Measurements from ENCODE around the gene RMI2. TPM values are rescaled to one million over a fixed set of nuclear protein-coding genes. Genes with fewer than 3 reads are reported as not detected.

The RMI2 gene
- total and polyA plus RNA-seq, 9 of the 15 experiments (the other 6 are each of a cell fraction or from before 2014, with no cell fraction given): 8.0 to 43.4 (median 32.5) TPM

DNA sequence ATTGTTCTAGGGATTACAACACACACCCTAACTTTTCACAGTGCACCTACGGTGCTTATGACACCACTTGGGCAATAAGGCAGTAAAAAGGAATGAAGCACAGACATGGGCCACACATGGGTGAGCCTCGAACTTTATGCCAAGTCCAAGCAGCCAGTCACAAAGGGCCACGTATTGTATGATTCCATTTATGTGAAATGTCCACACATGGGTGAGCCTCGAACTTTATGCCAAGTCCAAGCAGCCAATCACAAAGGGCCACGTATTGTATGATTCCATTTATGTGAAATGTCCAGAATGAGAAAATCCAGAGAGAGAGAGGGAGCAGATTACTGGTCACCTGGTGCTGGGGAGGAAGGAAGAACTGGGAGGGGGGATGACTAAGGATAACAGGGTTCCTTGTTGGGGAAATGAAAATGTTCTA is 22.2 kb downstream of the RMI2 start:
- H4K20me1 ChIP-seq (replicated peaks; ENCODE audit: control insufficient read depth, insufficient read depth, low read length): no peaks in the 10 kb centered on the region
- DNase-seq (ENCODE audit: extremely low read depth in 1 of 4, low spot score in 3 of 4) (peak in 3 of 4 experiments; percentile 9 to 13 (median 10)), FAIRE-seq (peak; percentile 23), ATAC-seq (no peak; the same call in 2 of the 3 replicates)
- no TSS peak for BruUV-seq (replicated peaks)
- H3K4me1 ChIP-seq (replicated peaks in 1 of 2; ENCODE audit: control insufficient read depth in 2 of 2, insufficient read depth in 2 of 2, low read length in 2 of 2): peaks cover 0 to 11% of the 10 kb centered on the region in 2 experiments; a peak in 4 of 5 replicates
- no peaks in the 10 kb centered on the region for H3K79me2 ChIP-seq (ENCODE audit: control insufficient read depth, insufficient read depth, low read length)
- 40% methylated on average over 5 of the region's 5 CpGs for WGBS (ENCODE audit: insufficient coverage, low coverage, missing lambda C conversion rate)
- TF ChIP-seq ATF1 (CRISPR knock-in tag; IDR thresholded peaks at IDR 0.05) (no peak), ATF1 (tag; IDR thresholded peaks at IDR 0.05) (peak; percentile 37; the same call in 1 of the 2 replicates), IRF1 (CRISPR knock-in tag; IDR thresholded peaks at IDR 0.05; ENCODE audit: borderline replicate concordance) (no peak), SMAD3 (CRISPR knock-in tag; conservative IDR thresholded peaks at IDR 0.05) (no peak), CBFA2T3 (IDR thresholded peaks at IDR 0.05) (no peak), C11orf30 (IDR thresholded peaks at IDR 0.05; ENCODE audit: low read depth) (peak; percentile 39; the same call in 1 of the 2 replicates), NFE2 (IDR thresholded peaks at IDR 0.05; ENCODE audit: low read depth) (peak; percentile 66)
- no peak overlapping the region for H3K4me3 ChIP-seq
- H3K4me2 ChIP-seq (ENCODE audit: insufficient read depth, low read length): no peak overlapping the region
- H3K9me3 ChIP-seq (replicated peaks; ENCODE audit: control insufficient read depth, insufficient read depth, low read depth, low read length): no peaks in the 10 kb centered on the region
- H3K27me3 ChIP-seq (ENCODE audit: control insufficient read depth in 2 of 2, insufficient read depth in 2 of 2, low read length in 2 of 2): no peaks in the 10 kb centered on the region
- intact Hi-C loops (cut with micrococcal nuclease) (no loop called here), in situ Hi-C loops (cut with MboI) (no loop called here)
- no peak overlapping the region for H2AFZ ChIP-seq (ENCODE audit: low read depth, low read length)
- no peak overlapping the region for H3K9ac ChIP-seq (ENCODE audit: insufficient read depth in 1 of 2, low read depth in 2 of 2, low read length in 2 of 2)
- no peak overlapping the region for H3K27ac ChIP-seq (ENCODE audit: extremely low read depth, low read depth, low read length)
- no peaks in the 10 kb centered on the region for H3K36me3 ChIP-seq (ENCODE audit: control insufficient read depth, insufficient read depth, low read length)
- CTCF ChIA-PET (ENCODE audit: low intra/inter-chr PET ratio): no interaction called here
- POLR2A ChIA-PET: interaction anchor here (0.7 kb wide), 1 partner anchor 35 kb away, joined by 3 read pairs; no protein-coding TSS in a partner anchor
- H3K9me1 ChIP-seq (ENCODE audit: control insufficient read depth, insufficient read depth, low read length): no peaks in the 10 kb centered on the region
